CD1c-positive myeloid dendritic cell (primary cell): ENCODE measurements around the gene BUD23.
A peak's percentile ranks its signal among the peaks of the same experiment; 100 is the strongest.
"Not testable (repeated sequence)": the region's sequence is repeated elsewhere in the genome, so short reads cannot be mapped to it uniquely, and the experiment has no call there.

Experiments
- DNase-seq: peaks from one replicate; pipeline ENCODE4 v3.0.0-alpha.2; 2016; ENCODE audit errors: extremely low spot score

Gene BUD23

GRCh38 chr7:73683056-73683787 lies at the start of gene BUD23, which contains the start of gene DNAJC30:
Gene BUD23, plus strand, starts transcription at chr7:73683597. Its CDS starts 29 bp downstream, at chr7:73683626.
Gene DNAJC30, minus strand, starts transcription at chr7:73683453. Its CDS starts 30 bp downstream, at chr7:73683423.
- peak; percentile 96 for DNase-seq

DNA sequence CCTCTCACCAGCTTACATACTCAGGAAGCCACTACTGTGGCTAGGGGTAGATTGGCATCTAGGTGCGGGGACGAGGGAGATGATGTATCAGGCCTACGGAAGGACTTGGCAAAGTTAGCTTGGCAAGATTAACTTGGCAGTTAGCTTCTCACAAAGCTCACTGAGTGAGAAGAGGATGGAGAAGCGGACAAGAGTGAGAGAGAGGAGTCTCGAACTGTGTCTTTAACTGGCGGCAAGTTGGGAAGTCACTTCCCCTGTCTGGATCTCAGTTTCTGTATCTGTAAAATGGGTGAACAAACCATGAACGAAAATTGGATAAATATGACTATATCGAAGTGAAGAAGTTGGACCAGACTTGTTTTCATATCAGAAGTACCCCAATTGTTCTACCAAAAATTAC lies 49.6 kb upstream of the BUD23 start:
- no peak for DNase-seq

DNA sequence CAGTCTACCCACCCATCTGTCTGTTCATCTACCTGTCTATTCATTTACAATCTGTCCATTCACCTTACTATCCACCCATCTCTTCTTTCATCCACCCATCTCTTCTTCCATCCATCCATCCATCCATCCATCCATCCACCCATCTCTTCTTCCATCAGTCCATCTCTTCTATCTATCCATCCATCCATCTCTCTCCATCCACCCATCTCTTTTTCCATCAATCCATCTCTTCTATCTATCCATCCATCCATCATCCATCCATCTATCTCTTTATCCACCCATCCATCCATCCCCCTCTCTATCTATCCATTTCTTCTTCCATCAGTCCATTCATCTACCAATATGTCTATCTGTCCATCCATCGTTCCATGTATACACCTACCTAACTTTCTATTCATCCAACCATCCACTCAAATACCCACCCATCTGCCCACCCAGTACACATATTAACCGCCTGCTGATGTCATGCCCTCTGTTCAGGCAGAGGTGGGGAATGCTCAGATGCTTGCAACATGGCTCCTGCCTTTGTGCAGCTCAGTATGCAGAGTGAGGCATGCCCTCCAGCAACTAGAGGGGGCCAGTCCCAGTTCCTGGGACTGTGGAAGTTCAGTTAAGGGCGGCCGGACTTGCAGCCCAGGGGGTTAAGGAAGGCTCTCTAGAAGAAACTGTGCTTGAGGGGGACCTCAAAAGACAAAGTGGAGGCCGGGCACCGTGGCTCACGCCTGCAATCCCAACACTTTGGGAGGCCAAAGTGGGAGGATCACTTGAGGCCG lies 47.8 kb upstream of the BUD23 start:
- DNase-seq: no peak

DNA sequence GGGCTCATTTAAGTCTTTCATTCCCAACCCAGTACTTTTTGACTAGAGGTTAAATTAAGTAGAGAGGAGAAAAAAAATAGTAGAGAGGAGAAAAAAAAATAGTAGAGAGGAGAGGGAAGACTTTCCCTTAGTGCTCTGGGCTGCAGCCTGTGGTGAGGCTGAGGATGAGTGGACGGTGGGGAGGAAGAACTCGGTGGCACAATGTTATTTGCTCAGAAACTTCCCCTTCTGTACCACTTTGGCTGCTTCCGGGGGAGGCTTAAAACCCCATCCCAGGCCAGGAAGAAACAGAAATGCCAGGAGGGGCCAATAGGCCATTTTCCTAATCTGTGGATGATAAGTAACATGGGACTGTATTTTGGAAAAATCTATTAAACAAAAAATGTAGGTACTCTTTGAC lies 44.5 kb upstream of the BUD23 start:
- DNase-seq: no peak

DNA sequence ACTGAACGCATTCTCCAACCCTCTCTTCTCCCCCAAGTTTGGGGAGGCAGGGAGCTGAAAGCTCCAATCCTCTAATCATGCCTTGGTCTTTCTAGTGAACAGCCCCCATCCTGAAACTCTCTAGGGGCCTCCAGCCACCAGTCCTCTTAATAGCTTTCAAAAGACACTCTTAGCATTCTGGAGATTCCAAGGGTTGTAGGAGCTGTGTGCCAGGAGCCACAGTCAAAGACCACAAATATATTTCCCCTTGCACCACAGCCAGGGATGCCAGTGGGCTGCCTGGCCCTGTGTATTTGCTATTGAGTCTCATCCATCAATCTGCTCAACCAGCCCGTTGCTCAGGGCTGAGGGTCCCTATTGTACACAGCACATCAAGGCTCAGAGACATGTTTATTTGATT lies 40.6 kb upstream of the BUD23 start:
- DNase-seq: no peak

DNA sequence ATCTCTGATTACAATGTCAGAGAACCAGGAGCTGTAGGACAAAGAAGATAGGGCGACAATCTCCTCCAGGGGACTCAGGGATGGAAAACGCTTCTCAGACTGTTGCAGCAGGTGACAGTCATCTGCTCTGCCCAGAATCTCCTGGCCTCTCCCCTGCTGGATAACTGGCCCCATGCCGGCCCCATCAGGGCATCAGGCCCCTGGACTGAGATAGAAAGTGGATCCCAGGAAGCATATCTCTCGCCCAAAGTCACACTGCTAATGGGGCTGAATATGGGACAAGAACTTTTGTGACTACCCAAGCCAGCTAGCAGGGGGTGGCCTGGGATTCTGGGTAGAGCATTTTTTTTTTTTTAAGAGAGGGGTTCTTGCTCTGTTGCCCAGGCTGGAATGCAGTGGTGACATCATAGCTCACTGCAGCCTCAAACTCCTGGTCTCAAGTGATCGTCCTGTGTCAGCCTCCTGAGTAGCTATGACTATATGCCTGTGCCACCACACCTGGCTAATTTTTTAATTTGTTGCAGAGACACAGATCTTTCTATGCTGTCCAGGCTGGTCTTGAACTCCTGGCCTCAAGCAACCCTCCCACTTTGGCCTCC lies 38.6 kb upstream of the BUD23 start:
- no peak for DNase-seq

DNA sequence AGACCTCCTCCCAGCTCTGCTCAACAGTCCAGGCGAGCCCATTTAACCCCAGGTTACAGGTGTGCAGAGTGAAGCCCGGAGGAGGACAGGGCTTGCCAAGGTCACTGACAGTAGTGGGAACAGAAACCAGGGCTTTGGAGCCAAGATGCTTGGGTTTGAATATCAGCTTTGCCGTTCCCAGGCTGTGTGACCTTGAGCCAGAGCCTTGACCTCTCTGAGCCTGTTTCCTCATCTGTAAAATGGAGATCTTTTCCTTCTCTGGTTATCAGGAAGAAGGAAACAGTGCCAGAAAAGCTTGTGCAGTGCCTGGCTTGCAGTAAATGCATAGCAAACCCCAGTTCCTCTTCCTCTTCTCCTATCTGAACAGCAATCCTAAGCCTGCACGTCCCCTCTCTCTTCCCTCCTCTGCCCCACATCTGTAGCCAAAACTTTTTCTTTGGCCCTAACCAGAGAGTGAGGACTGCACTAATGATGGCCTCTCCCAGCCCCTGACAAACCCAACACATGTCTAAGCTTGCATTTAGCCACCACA lies 37.7 kb upstream of the BUD23 start:
- peak; percentile 43 for DNase-seq

DNA sequence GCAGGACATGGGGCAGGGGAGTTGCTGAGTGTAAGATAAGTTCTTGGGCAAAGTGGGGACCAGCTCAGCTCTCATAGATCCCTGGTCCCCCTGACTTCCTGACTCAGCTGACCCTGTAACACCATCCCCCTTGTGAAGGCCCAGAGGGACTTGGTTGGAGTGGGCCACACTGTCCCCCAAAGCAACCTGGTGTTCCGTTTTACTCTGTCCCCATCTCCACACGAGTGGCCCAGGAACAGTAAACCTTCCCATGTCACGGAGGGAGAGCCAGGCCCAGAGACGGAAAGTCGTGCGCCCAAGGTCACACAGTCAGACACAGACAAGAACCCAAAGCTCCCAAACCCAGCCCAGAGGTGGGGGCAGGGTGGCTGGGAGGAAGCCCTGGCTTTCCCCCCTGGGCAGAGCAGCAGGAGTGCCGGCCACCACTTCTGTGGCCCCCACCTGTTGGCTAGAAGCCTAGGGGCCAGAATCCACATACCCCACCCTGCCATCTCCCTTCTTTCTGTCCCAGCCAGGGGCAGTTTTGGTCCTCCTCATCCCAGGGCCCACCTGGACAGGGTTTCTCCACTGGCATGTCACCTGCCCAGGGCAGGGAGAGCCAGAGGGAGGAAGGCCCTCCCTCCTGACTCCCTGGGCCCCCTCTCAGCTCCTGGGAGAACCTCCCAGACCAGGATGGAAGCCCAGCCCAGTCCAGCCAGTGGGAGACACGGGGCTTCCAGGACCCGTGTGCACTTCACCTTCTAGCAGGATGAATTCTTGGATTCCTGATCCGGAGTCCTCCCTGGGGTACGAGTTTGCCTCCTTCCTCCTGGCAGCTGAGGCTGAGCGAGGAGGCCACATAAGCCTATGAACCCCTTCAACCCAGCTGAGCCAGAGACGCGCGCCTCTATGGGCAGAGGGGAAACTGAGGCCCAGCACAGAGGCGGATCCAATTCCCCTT lies 36.3 kb upstream of the BUD23 start:
- DNase-seq: no peak

- DNase-seq: peak; percentile 33
These were observed 35.4 kb upstream of the BUD23 start for GRCh38 chr7:73647725-73648592.

GRCh38 chr7:73648593-73649332 lies 34.6 kb upstream of the BUD23 start:
- DNase-seq: no peak

DNA sequence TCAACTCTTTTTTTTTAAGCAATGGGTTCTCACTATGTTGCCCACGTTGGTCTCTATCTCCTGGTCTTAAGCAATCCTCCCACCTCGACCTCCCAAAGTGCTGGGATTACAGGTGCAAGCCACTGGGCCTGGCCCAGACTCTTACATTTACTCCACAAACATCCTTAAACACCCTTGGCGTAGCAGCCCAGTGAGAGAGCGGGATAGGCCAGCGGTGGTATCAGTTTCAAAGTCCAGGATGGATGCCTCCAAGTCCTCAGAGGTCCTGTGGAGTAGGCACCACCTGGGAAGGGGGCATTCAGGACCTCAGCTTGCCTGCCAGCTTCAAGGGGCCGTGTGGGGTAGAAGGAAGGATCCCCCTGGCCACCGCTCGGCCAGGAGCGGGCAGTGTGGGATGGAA lies 33.8 kb upstream of the BUD23 start:
- DNase-seq: no peak

- no peak for DNase-seq
These were observed 32.9 kb upstream of the BUD23 start for GRCh38 chr7:73650524-73650923.

DNA sequence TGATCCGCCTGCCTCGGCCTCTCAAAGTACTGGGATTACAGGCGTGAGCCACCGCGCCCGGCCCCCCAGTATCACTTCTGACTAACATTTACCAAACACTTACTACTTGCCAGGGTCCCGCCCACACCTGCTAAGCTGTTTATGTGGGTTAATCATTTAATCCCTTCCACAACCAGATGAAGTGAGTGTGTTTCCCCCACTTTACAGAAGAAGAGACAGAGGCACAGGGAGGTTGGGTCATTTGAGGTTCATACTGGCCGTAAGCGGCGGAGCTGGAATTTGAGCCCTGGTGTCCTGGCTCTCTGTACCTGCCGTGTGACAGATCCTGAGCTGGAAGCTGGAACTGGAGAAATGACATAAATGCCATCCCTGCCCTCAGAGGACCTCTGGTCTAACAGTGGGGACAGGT lies 30.9 kb upstream of the BUD23 start:
- no peak for DNase-seq

GRCh38 chr7:73655309-73655708 lies 28.1 kb upstream of the BUD23 start:
- not testable (repeated sequence) for DNase-seq

DNA sequence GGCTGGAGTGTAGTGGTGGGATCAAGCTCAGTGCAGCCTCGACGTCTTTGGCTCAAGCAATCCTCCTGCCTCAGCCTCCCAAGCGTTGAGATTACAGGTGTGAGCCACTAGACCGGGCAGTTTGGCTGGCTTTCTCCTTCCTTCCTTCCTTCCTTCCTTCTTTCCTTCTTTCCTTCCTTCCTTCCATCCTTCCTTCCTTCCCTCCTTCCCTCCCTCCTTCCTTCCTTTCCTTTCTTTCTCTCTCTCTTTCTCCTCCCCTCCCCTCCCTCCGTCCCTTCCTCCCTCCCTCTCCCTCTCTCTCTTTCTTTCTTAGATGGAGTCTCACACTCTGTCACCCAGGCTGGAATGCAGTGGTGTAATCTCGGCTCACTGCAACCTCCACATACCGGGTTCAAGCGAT lies 23.4 kb upstream of the BUD23 start:
- DNase-seq: no peak

DNA sequence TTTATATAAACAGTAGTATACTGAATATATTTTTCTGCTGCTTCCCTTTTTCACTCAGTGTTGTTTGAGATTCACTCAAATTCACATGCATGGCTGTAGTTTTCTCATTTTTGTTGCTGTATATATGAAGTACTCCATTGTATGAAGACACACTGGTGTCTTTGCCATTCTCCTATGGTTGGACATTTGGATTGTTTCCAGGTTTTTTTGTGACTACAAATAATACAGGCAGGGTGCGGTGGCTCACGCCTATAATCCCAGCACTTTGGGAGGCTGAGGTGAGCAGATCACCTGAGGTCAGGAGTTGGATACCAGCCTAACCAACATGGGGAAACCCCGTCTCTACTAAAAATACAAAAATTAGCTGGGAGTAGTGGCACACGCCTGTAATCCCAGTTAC lies 22.8 kb upstream of the BUD23 start:
- DNase-seq: not testable (repeated sequence)

DNA sequence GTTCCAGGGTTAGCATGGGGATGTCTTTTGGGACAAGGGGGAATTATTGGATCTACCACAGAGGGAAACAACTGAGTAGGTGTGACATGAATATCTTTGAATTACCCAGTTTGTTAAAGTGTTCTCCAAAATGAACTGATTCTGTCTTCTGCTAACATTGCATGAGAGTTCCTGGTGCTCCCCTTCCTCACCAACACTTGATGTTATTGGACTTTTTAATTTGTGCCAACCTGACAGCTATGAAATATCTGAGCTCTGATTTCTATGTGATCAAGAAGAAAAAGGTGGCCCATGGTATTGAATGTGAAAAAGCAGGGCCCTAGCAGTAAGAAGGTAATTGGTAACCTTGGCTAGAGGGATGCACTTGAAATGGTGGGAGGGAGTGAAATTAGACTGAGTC lies 20.4 kb upstream of the BUD23 start:
- DNase-seq: no peak

DNA sequence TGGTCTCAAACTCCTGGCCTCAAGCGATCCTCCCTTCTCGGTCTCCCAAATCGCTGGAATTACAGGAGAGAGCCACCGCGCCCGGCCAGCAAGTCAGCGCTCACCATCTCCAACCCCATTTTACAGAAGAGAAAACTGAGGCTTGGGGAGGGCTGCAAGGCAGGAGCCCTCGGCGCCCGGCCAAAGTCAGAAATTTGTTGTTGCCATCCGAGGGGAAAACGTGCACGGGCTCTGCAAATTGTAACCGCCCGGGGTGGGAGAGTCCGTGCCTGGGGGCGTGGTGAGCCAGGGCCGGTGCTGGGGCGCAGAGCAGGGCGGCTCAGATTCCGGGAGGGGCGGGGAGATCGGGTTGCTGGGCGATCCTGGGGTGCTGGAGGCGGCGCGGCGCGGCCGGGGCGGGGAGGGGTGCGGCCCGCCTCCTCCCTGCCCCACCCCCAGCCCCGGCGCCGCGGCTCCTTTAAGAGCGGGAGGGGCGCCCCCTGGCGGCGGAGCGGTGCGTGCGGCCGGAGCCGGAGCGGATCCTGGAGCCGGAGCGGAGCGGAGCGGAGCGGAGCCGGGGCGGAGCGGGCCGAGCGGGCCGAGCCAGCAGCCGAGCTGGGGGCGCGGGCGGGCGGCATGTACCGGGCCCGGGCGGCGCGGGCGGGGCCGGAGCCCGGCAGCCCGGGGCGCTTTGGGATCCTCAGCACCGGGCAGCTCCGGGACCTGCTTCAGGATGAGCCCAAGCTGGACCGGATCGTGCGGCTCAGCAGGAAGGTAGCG lies 15.9 kb upstream of the BUD23 start, which contains the start of gene VPS37D:
Gene VPS37D (plus strand): TSS at position 488 of the 759 bp plus-strand sequence. CDS start 128 bp downstream, at position 616.
- peak; percentile 95 for DNase-seq
